HL-60 (cell line): ENCODE data around the gene NUP98.

Experiments used
- DNase-seq, 2 experiments: peaks; one replicate each; pipeline ENCODE4 v3.0.0-alpha.2; 2010 to 2020; ENCODE audit warnings: low read depth in 1 of 2, low spot score in 1 of 2
- H3K27ac ChIP-seq: fragments of 250-450 bp; sonication (Bioruptor Pico); replicated peaks from 2 replicates; pipeline ENCODE4 v1.5.1; 2020; ENCODE audit warnings: mild to moderate bottlenecking, moderate library complexity
- H3K27me3 ChIP-seq: fragments of 250-450 bp; sonication (Bioruptor Pico); 2 replicates; pipeline ENCODE4 v1.5.1; 2021; ENCODE audit warnings: mild to moderate bottlenecking, moderate library complexity; ENCODE audit not compliant: insufficient read depth, poor library complexity, severe bottlenecking
- H3K4me3 ChIP-seq: replicated peaks from 2 replicates; pipeline ENCODE4 v1.5.1; 2011; ENCODE audit warnings: mild to moderate bottlenecking, control low read depth, low read length; ENCODE audit not compliant: insufficient read depth
- CTCF ChIP-seq: IDR thresholded peaks from one replicate; pipeline ENCODE4 v1.5.1; 2011; ENCODE audit warnings: low read length, control low read depth, inconsistent platforms; ENCODE audit not compliant: insufficient read depth
- GABPA ChIP-seq: IDR thresholded peaks from 2 replicates; pipeline ENCODE4 v1.6.1; 2012; ENCODE audit warnings: low read depth
- POLR2AphosphoS5 ChIP-seq: IDR thresholded peaks from 2 replicates; pipeline ENCODE4 v1.6.1; 2012; ENCODE audit warnings: low read depth
- REST ChIP-seq: IDR thresholded peaks from 2 replicates; pipeline ENCODE4 v1.6.1; 2012; ENCODE audit warnings: low read depth; ENCODE audit not compliant: insufficient replicate concordance
- SPI1 ChIP-seq: IDR thresholded peaks from 2 replicates; pipeline ENCODE4 v1.6.1; 2012; ENCODE audit warnings: low read depth, mild to moderate bottlenecking, borderline replicate concordance

The NUP98 gene

GRCh38 chr11:3709977-3710376 lies 87.4 kb downstream of the NUP98 start:
- no peak overlapping the region for H3K4me3 ChIP-seq

GRCh38 chr11:3707176-3707575 lies 90.2 kb downstream of the NUP98 start:
- no peak overlapping the region for H3K27ac ChIP-seq
- DNase-seq: no peak
- H3K4me3 ChIP-seq: no peak overlapping the region
- no peaks in the 10 kb centered on the region for H3K27me3 ChIP-seq
- no peak for TF ChIP-seq SPI1
- TF ChIP-seq REST: no peak
- no peak for TF ChIP-seq POLR2AphosphoS5
- TF ChIP-seq CTCF: no peak
- no peak for TF ChIP-seq GABPA

More at GRCh38 chr11:3709977-3710376, 87.4 kb downstream of the NUP98 start:
- TF ChIP-seq REST (no peak), CTCF (no peak), POLR2AphosphoS5 (no peak), GABPA (no peak), SPI1 (no peak)
- DNase-seq: no peak
- no peak overlapping the region for H3K27ac ChIP-seq
- H3K27me3 ChIP-seq: no peaks in the 10 kb centered on the region

GRCh38 chr11:3703383-3703782 lies 94.0 kb downstream of the NUP98 start:
- no peak overlapping the region for H3K27ac ChIP-seq
- DNase-seq: no peak
- no peak for TF ChIP-seq CTCF
- no peak for TF ChIP-seq GABPA
- no peak for TF ChIP-seq POLR2AphosphoS5
- no peak for TF ChIP-seq SPI1
- TF ChIP-seq REST: no peak
- no peaks in the 10 kb centered on the region for H3K27me3 ChIP-seq
- no peak overlapping the region for H3K4me3 ChIP-seq
